ENCODE results near the gene WDR70.
"Not testable (repeated sequence)": the region's sequence is repeated elsewhere in the genome, so short reads cannot be mapped to it uniquely, and the experiment has no call there.

Gene WDR70

DNA sequence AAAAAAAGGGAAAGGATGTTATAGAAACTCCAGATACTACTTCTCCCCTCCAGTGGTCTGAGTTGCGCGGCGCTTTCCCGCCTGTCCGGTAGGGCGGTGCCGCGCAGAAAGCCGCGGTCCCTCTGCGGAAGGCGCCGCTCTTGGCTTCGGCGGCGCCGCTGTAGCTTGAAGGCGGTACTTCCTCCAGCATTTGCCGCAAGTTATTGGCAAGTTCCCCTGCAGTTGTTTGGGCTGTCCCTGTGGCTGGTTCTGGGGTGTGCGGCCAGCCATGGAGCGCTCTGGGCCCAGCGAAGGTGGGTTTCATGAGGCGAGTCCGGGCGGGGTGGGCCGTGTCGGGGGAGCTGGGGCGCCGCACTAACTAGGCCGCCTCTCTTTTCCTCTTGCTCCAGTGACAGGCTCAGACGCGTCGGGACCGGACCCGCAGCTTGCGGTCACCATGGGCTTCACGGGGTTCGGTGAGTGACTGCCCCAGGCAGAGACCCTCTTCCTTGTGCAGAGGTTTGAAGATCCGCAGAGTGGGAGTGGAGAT, at the start of gene WDR70:
Gene WDR70 (plus strand): TSS at position 219 of the 529 bp plus-strand sequence. CDS start 50 bp downstream, at position 269.
- peak; percentile 57 for DNase-seq

DNA sequence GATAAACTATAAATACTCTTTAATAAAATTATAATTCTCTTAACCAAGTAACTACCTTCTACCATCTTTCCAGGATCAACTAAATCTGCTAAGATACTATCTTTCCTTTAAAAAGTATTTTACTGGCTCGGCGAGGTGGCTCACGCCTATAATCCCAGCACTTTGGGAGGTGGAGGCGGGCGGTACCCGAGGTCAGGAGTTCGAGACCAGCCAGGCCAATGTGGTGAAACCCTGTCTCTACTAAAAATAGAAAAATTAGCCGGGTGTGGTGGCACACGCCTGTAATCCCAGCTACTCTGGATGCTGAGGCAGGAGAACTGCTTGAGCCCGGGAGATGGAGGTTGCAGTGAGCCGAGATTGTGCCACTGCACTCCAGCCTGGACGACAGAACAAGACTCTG, 44.4 kb upstream of the WDR70 start:
- DNase-seq, result not testable (repeated sequence)

DNA sequence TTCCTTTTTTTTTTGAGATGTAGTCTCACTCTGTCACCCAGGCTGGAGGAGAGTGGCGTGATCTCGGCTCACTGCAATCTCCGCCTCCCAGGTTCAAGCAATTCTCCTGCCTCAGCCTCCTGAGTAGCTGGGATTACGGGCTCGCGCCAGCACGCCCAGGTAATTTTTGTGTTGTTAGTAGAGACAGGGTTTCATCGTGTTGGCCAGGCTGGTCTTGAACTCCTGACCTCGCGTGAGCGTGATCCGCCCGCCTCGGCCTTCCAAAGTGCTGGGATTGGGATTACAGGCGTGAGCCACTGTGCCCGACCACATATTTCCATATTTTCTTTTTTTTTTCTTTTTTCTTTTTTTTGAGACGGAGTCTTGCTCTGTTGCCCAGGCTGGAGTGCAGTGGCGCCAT, 36.4 kb upstream of the WDR70 start:
- DNase-seq, result not testable (repeated sequence)

DNA sequence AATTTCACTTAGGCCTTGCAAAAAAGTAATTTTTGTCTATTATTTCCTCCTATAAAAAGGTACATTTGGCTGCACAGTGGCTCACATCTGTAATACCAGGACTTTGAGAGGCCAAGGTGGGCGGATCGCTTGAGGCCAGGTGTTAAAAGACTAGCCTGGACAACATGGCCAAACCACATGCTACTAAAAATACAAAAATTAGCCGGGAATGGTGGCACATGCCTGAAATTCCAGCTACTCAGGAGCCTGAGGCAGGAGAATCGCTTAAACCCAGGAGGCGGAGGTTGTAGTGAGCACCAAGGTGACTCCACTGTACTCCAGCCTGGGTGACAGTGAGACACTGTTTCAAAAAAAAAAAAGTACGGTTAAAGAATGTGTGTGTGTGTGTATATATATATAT, 24.0 kb upstream of the WDR70 start:
- no peak for DNase-seq

DNA sequence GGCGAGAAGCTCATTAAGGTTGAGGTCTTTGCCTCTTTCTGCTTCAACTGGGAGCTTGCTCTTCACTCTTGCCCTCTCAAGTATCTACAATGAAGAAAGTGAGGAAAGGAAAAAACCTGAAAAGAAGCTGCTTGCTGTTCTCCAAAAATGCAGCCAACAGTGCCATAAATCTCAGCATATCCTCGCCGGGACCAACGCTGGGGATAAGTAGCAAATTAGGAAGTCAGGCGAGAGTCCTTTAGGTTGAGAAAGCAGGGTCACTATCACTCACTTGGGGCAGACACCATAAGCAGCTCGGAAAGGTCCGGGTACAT, 8.6 kb upstream of the WDR70 start:
- DNase-seq, result no peak

DNA sequence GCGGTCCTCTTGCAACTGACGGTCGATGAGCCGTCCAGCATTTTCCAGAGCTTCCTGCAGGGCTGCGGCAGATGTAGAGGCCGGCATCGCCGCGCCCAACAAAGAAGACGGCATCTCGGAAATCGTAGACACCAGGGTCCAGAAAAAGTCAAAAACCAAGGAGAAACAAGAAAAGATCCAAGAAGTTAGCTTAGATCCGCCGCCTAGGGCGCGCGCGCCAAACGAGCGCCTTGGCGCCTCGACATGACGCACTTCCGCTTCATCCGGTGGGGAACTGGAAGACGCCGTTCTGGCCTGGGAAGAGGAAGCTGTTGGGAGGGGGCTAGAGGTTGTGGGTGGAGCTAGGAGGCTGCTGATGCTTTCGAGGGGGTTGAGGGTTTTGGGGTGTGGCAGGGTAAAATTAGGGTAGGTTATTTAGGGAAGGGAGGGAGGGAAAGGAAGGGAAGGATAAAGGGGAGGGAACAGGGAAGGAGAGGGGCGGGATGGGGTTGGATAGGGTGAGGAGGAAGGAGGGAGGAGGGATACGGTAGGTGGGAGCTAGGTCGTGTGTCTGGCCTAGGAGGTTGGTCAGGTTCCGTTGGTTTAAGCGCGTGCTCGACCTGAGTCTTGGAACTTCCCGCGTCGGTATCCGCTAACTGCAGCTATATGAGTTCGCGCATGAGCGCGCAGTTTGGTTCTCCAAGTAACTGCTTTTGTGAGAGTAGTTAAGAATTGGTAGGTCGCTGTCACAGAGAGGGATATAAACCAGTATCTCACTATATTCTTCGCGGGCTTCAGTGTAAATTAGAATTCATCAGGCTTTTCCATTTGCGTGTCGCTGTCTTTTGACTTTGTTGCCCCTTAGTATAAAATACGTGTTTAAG, 8.0 kb upstream of the WDR70 start, which contains the start of gene NUP155:
Gene NUP155 (minus strand): TSS at position 243 of the 863 bp plus-strand sequence. CDS start 129 bp downstream, at position 114.
- peak; percentile 80 for DNase-seq

DNA sequence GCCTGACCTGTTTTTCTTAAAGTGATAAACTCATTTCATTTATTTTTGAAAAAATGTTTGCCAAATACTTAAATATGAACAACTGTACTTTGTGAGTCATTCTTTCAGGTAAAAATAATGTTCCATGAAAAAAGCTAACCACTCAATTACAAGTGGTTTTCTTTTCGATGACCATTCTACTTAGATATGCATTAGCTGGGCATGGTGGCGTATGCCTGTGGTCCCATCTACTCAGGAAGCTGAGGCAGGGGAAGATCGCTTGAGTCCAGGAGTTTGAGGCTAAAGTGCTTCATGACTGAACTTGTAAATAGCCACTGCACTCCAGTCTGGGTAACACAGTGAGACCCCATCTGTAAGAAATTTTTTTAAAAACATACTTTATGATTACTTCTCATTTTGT, 4.0 kb upstream of the WDR70 start:
- no peak for DNase-seq

DNA sequence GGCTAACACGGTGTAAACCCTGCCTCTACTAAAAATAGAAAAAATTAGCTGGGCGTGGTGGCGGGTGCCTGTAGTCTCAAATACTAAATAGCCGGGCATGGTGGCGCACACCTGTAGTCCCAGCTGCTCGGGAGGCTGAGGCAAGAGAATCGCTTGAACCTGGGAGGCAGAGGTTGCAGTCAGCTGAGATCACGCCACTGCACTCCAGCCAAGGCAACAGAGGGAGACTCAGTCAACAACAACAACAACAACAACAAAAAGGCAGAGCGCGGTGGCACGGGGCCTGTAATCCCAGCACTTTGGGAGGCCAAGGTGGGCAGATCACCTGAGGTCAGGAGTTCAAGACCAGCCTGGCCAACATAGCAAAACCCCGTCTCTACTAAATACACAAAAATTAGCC, 1.1 kb upstream of the WDR70 start:
- DNase-seq, result not testable (repeated sequence)

DNA sequence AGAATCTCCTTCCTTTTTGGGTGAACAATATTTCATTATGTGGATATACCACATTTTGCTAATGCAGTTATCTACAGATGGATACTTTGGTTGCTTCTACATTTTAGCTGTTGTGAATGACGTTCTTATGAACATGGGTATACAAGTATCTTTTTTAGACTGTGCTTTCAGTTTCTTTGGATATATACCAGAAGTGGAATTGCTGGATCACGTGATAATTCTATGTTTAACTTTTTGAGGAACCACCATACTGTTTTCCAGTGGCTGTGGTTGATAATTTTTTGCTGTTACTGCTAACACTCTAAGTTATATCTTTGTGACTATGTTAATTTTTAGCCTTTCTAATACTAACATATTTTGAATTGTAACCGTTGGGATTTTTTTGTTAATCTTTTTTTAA, 12.5 kb downstream of the WDR70 start:
- no peak for DNase-seq

DNA sequence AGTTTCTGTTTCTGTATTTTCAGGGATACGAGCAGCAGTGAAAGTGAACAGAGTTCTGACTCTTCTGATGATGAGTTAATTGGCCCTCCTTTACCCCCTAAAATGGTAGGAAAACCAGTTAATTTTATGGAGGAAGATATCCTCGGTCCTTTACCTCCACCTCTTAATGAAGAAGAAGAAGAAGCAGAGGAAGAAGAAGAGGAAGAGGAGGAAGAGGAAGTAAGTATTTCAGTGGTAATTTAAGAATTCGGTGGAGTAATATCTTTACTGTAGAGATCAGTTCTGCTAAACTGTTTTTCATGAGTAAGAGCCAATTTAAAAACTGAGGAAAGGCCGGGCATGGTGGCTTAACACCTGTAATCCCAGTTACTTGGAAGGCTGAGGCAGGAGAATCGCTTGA, 17.2 kb downstream of the WDR70 start:
- DNase-seq, result no peak

DNA sequence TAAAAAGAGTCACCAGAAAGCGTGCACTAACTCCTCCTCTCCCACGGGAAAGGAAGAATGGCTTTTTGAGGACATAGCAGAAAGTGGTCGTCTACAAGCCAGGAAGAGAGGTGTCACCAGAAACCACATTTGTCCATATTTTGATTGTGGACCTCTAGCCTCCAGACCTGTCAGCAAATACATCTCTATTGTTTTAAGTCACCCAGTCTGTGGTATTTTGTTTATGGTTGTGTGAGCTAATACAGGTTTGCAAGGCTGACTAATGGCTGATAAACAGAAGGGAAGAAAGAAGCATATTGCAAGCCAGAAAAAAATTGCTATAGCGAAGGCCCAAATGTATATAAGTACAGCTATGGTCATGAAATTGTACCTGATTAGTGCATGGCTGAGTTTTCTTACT, 21.4 kb downstream of the WDR70 start:
- DNase-seq, result no peak

DNA sequence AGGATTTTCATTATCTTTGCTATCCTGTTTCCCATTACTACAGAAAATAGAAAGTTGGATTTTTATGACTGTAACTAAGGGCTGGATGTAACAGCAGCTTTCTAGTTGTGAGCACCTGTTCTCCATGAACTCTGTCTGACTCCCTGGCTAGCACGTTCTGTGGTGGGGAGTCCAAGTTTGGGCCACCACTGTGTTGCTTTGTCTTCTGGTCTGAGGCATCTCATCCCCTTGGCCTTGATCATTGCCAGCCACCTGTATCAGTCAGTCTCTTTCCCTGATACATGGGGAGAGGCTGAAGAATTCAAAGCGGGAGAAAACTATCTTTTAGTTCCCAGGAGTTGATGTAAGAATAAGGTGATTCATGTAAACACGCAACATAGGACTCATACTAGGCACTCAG, 33.4 kb downstream of the WDR70 start:
- DNase-seq, result no peak

DNA sequence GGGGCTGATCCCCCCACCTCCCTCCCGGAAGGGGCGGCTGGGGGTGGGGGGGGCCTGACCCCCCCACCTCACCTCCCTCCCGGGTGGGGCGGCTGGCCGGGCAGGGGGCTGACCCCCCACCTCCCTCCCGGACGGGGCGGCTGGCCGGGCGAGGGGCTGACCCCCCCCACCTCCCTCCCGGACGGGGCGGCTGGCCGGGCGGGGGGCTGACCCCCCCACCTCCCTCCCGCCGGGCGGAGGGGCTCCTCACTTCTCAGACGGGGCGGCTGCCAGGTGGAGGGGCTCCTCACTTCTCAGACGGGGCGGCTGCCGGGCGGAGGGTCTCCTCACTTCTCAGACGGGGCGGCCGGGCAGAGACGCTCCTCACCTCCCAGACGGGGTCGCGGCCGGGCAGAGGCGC, 36.3 kb downstream of the WDR70 start:
- DNase-seq, result not testable (repeated sequence)

DNA sequence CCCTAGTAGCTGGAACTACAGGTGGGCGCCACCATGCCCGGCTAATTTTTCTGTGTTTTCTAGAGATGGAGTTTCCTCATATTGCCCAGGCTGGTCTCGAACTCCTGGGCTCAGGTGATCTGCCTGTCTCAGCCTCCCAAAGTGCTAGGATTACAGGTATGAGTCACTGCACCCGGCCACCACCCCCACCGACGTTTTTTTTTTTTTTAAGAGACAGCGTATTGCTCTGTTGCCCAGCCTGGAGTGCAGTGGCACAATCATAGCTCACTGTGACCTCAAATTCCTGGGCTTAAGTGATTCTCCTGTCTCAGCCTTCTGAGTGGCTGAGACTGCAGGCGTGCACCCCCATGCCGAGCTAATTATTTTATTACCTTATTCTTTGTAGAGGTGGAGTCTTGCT, 38.2 kb downstream of the WDR70 start:
- no peak for DNase-seq

DNA sequence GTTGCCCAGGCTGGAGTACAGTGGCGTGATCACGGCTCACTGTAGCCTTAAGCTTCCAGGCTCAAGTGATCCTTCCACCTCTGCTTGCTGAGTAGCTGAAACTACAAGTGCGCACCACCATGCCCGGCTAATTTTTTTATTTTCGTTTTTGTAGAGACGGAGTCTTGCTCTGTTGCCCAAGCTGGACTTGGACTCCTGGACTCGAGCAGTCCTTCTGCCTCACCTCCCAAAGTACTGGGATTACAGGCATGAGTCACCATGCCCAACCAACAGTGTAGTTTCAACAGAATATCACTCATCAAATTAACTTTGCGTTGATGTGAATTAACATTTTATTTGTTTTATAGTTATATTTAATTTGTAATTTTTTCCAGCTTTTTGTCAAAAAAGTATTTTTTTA, 45.3 kb downstream of the WDR70 start:
- no peak for DNase-seq

DNA sequence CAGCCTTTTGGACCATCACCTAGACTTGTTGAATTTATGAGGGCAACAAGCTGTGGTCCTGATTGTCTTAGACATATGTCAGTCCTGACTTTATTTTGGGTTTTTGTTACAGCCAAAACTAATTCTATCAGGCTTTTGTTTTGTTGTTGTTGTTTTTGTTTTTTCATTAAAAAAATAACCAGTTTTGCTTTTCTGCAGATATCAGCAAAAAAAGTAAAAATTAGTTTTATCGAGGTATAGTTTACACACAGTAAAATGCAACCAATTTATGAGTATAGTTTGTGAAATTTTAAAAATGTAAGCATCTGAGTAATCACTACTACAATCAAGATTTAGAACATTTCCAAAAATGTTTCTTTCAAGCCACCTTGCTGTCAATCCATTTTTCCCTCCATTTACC, 48.9 kb downstream of the WDR70 start:
- DNase-seq, result no peak

DNA sequence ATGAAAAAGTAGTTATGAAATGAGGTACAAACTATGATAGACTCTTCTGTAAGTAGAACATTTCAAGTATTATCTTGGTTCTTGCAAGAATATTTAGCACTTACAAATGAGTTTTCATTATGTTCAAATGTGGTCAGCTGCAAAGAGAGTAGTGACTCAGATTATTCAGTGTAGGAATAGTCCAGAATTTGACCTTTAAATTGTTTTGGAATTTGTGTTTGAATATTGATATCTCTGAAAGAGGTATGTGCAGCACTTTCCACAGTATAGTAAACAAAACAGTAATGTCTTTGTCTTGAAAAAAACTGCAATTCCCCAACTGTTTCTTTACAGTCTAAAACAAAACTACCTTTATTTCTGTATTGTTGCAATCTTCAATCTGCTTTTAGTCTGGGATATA, 56.1 kb downstream of the WDR70 start:
- no peak for DNase-seq

DNA sequence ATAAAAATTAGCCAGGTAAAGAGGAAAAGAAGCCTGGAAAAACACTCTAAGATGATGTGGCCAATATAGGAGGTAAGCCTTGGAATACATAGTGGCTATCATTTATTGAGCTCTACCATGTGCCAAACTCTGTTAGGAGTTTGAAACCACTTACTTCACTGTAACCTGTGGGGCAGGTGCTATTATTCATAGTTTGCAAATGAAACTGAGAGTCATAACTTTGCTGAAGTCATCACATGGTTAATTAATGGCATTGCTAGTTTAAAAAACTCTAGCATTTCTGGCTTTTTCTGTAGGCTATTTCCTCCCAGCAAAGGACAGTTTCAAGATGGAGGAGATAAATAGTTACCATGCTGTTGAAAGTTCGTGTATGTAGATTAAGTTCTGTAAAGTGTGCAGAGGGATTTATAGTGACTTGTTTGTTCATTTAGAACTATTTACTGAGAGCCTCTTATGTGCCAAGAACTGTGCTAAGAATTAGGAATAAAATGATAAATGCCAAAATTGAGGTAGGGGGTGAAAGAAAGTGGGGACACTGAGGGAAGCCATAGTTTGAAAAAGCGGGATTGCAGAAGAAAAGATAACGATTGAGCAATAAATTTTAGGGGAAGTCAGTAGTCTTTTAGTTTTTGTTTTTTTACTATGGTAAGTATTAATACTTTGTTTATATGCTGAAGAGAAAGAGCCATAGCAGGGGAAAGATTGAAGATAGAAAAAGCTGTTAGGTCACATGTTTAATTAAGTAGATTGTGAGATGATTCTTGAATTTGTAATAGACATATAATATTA, 57.2 kb downstream of the WDR70 start:
- no peak for DNase-seq

DNA sequence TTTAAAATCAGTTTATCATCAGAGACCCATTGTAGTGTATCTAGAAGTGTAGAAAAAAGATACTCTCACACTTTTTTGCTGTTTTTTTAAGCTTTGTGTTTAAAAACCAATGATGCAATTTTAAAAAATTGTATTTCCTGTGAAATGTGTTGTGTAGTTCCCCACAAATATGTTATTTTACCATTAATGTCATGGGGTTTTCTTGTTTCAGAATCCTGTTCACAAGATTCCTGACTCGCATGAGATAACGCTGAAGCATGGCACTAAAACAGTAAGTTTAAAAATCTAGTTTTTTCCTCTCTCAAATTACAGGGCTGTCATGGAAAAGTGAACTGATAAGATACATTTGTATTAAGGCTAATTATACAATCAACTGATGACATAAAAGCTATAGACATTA, 58.6 kb downstream of the WDR70 start:
- DNase-seq, result no peak

DNA sequence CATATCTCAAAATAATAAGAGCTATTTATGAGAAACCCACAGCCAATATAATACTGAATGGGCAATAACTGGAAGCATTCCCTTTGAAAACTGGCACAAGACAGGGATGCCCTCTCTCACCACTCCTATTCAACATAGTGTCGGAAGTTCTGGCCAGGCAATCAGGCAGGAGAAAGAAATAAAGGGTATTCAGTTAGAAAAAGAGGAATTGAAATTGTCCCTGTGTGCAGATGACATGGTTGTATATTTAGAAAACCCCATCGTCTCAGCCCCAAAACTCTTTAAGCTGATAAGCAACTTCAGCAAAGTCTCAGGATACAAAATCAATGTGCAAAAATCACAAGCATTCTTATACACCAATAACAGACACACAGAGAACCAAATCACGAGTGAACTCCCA, 66.7 kb downstream of the WDR70 start:
- not testable (repeated sequence) for DNase-seq

DNA sequence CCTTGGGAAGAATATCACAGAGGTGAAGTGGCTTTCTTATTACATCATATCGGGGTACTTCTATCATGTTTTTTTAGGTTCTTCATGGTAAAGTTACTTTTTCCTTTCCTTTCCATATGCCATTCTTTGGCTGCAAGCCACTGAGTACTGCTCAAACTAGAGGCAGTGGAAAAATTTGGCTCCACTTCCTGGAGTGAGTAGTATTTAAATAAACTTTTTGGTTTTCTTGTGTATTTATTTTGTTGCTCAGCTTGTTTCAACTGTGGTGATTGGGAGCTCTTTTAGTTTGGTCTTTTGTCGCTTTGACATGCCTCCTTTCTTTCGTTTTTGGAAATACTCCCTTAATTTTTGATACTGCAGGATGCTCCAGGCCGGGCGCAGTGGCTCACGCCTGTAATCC, 69.8 kb downstream of the WDR70 start:
- DNase-seq, result no peak

DNA sequence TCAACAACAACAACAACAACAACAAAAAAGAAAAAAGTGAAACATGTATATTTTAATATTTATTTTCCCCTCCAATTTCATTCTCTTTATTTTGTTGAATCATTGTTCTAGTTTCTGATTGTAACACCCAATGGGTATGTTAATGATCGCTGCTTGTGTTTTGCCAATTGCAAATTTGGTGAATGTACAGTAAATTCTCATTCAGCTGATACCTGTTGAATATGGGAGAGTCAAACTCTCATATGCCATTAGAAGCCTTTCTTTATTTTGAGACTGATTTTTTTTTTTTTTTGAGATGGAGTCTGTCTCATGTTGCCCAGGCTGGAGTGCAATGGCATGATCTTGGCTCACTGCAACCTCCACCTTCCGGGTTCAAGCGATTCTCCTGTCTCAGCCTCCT, 72.9 kb downstream of the WDR70 start:
- not testable (repeated sequence) for DNase-seq

DNA sequence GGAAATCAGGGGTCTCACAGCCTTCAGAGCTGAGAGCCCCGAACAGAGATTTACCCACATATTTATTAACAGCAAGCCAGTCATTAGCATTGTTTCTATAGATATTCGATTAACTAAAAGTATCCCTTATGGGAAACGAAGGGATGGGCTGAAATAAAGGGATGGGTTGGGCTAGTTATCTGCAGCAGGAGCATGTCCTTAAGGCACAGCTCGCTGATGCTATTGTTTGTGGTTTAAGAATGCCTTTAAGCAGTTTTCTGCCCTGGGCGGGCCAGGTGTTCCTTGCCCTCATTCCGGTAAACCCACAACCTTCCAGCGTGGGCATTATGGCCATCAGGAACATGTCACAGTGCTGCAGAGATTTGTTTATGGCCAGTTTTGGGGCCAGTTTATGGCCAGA, 74.1 kb downstream of the WDR70 start:
- not testable (repeated sequence) for DNase-seq

All from NCI-H2029 treated with DMSO at 0.1 percent for 48 hours (cell line).